Stimulated activated CD8-positive, alpha-beta memory T cell treated with anti-CD3 and anti-CD28 coated beads, Interleukin-2, amount 100 ng/mL, for 1 hour (primary cell): ENCODE results near the gene MAST2.
"Not testable (repeated sequence)": the region's sequence is repeated elsewhere in the genome, so short reads cannot be mapped to it uniquely, and the experiment has no call there.

Experiments
- DNase-seq, 2 donors: peaks; one replicate each; pipeline ENCODE4 v3.0.0-alpha.2; 2020; ENCODE audit warnings: low read depth in 2 of 2

MAST2 gene

GRCh38 chr1:45857755-45858492 lies 54.5 kb downstream of the MAST2 start:
- not testable (repeated sequence) for DNase-seq

GRCh38 chr1:45859221-45859620 lies 55.8 kb downstream of the MAST2 start:
- DNase-seq: no peak

GRCh38 chr1:45862008-45862407 lies 58.6 kb downstream of the MAST2 start:
- DNase-seq: no peak

GRCh38 chr1:45863218-45863617 lies 59.8 kb downstream of the MAST2 start:
- DNase-seq: no peak

- no peak for DNase-seq
Measured at GRCh38 chr1:45864167-45865106, 61.0 kb downstream of the MAST2 start.

GRCh38 chr1:45867697-45868348 lies 64.4 kb downstream of the MAST2 start:
- no peak for DNase-seq

GRCh38 chr1:45868861-45869260 lies 65.4 kb downstream of the MAST2 start:
- DNase-seq: no peak

- DNase-seq: no peak
Measured at GRCh38 chr1:45870500-45870899, 67.1 kb downstream of the MAST2 start.

GRCh38 chr1:45872173-45872801 lies 68.9 kb downstream of the MAST2 start:
- DNase-seq: not testable (repeated sequence)

- no peak for DNase-seq
Measured at GRCh38 chr1:45876000-45876617, 72.7 kb downstream of the MAST2 start.

GRCh38 chr1:45877264-45877663 lies 73.9 kb downstream of the MAST2 start:
- DNase-seq: no peak

GRCh38 chr1:45879885-45880598 lies 76.6 kb downstream of the MAST2 start:
- DNase-seq: no peak

GRCh38 chr1:45880930-45881329 lies 77.5 kb downstream of the MAST2 start:
- no peak for DNase-seq

- DNase-seq: no peak
Measured at GRCh38 chr1:45883658-45884057, 80.2 kb downstream of the MAST2 start.

GRCh38 chr1:45884700-45885099 lies 81.3 kb downstream of the MAST2 start:
- DNase-seq: no peak

GRCh38 chr1:45886229-45886628 lies 82.8 kb downstream of the MAST2 start:
- DNase-seq: no peak

- no peak for DNase-seq
Measured at GRCh38 chr1:45887156-45887842, 83.9 kb downstream of the MAST2 start.

GRCh38 chr1:45890078-45890477 lies 86.7 kb downstream of the MAST2 start:
- no peak for DNase-seq

GRCh38 chr1:45891087-45891486 lies 87.7 kb downstream of the MAST2 start:
- no peak for DNase-seq
